K562 (cell line): Measurements from ENCODE around the gene WWP2. TPM values are rescaled to one million over a fixed set of nuclear protein-coding genes. Genes with fewer than 3 reads are reported as not detected.
A peak's percentile ranks its signal among the peaks of the same experiment; 100 is the strongest.

Experiments used
- EP400 ChIP-seq: fragments of 450-650 bp; IDR thresholded peaks from 2 replicates; pipeline ENCODE4 v1.6.1; 2017; ENCODE audit warnings: antibody characterized with exemption, mild to moderate bottlenecking, moderate library complexity
- MTF1 ChIP-seq: fragments of 250-450 bp; sonication (Bioruptor Pico); IDR thresholded peaks from 2 replicates; pipeline ENCODE4 v1.9.0; 2021; ENCODE audit warnings: moderate library complexity, mild to moderate bottlenecking, inconsistent platforms, borderline replicate concordance
- SMARCC2 ChIP-seq: fragments of 450-650 bp; IDR thresholded peaks from 2 replicates; pipeline ENCODE4 v1.6.1; 2017; ENCODE audit warnings: antibody characterized with exemption, moderate library complexity, mild to moderate bottlenecking, low read depth
- ZBTB1 ChIP-seq: sonication (generic); formaldehyde crosslinking; IDR thresholded peaks from 2 replicates; pipeline ENCODE4 v1.8.1; 2023; ENCODE audit warnings: missing genetic modification reagents, low read depth, mild to moderate bottlenecking, borderline replicate concordance
- polyA plus RNA-seq, 8 experiments: library from polyadenylated mRNA; depleted of rRNA in 4 of 8; stranded (reverse) in 5 of 8; unstranded in 3 of 8; fragments of >200 nt; fragmentation: Nextera tagmentation in 2 of 8; fragmentation: Illumina TruSeq in 1 of 8; extraction: Ambion mirVana in 2 of 8; extraction: Trizol in 1 of 8; gene quantifications; 2 replicates each; pipeline versions ENCODE4 v1.2.1 to v1.2.3, GENCODE V29; 2011 to 2014; ENCODE audit warnings: inconsistent platforms in 1 of 8, missing spikeins in 1 of 8
- total RNA-seq, 7 experiments: library from RNA; depleted of rRNA in 6 of 7; stranded (reverse); fragments of >200 nt in 6 of 7; fragmentation: Illumina TruSeq in 2 of 7; extraction: Trizol in 2 of 7; gene quantifications; 2 replicates each; pipeline versions ENCODE4 v1.2.1 to v1.2.3, GENCODE V29; 2011 to 2021; ENCODE audit warnings: low replicate concordance in 1 of 7
- TF ChIP-seq, protein P1 (sequence below): fragments of 200-600 bp; sonication (generic); IDR thresholded peaks from one replicate; pipeline ENCODE4 v1.6.1; 2012; ENCODE audit warnings: mild to moderate bottlenecking, low read depth, low read length, inconsistent platforms
- TF ChIP-seq, protein P2 (sequence below): fragments of 250-450 bp; sonication (Bioruptor Pico); IDR thresholded peaks from 2 replicates; pipeline ENCODE4 v1.8.0; 2022; ENCODE audit warnings: inconsistent platforms, mild to moderate bottlenecking, moderate library complexity, borderline replicate concordance
- TF ChIP-seq, protein P3 (sequence below): fragments of 450-650 bp; IDR thresholded peaks from 2 replicates; pipeline ENCODE4 v1.6.1; 2017; ENCODE audit warnings: antibody characterized with exemption, mild to moderate bottlenecking

Gene WWP2
- total and polyA plus RNA-seq, 9 of the 15 experiments (the other 6 are each of a cell fraction or from before 2014, with no cell fraction given): 1.9 to 34.4 (median 14.6) TPM

DNA sequence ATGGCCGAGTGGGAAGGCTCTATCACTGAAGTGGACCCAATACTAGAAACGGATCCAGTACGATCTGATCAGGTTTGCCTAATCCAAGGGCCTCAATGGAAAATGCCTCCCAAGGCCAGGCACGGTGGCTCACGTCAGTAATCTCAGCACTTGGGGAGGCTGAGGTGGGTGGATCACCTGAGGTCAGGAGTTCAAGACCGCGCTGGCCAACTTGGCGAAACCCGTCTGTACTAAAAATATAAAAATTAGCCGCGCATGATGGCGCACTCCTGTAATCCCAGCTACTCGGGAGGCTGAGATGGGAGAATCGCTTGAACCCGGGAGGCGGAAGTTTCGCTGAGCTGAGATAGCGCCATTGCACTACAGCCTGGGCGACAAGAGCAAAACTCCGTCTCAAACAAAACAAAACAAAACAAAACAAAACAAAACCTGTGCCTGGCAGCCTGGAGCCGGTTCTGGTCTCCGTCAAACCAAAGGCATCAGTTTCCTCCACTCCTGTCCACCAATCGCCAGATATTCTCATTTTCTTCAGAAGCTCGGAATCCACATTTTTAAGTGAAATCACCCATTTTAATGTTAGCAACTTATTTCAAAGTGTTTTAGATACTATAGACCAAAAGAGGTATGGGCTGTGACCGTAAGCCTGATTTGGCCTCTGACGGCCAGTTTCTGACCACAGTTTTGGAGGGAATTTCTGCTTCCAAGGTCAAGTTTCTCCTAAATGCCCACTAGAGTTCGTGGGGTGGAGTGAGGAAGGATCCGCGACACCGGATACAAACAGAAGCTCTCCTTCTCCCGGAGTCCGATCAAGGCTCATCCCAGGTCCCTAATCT lies 36.4 kb upstream of the WWP2 start (continued):
- TF ChIP-seq, protein P1, sequence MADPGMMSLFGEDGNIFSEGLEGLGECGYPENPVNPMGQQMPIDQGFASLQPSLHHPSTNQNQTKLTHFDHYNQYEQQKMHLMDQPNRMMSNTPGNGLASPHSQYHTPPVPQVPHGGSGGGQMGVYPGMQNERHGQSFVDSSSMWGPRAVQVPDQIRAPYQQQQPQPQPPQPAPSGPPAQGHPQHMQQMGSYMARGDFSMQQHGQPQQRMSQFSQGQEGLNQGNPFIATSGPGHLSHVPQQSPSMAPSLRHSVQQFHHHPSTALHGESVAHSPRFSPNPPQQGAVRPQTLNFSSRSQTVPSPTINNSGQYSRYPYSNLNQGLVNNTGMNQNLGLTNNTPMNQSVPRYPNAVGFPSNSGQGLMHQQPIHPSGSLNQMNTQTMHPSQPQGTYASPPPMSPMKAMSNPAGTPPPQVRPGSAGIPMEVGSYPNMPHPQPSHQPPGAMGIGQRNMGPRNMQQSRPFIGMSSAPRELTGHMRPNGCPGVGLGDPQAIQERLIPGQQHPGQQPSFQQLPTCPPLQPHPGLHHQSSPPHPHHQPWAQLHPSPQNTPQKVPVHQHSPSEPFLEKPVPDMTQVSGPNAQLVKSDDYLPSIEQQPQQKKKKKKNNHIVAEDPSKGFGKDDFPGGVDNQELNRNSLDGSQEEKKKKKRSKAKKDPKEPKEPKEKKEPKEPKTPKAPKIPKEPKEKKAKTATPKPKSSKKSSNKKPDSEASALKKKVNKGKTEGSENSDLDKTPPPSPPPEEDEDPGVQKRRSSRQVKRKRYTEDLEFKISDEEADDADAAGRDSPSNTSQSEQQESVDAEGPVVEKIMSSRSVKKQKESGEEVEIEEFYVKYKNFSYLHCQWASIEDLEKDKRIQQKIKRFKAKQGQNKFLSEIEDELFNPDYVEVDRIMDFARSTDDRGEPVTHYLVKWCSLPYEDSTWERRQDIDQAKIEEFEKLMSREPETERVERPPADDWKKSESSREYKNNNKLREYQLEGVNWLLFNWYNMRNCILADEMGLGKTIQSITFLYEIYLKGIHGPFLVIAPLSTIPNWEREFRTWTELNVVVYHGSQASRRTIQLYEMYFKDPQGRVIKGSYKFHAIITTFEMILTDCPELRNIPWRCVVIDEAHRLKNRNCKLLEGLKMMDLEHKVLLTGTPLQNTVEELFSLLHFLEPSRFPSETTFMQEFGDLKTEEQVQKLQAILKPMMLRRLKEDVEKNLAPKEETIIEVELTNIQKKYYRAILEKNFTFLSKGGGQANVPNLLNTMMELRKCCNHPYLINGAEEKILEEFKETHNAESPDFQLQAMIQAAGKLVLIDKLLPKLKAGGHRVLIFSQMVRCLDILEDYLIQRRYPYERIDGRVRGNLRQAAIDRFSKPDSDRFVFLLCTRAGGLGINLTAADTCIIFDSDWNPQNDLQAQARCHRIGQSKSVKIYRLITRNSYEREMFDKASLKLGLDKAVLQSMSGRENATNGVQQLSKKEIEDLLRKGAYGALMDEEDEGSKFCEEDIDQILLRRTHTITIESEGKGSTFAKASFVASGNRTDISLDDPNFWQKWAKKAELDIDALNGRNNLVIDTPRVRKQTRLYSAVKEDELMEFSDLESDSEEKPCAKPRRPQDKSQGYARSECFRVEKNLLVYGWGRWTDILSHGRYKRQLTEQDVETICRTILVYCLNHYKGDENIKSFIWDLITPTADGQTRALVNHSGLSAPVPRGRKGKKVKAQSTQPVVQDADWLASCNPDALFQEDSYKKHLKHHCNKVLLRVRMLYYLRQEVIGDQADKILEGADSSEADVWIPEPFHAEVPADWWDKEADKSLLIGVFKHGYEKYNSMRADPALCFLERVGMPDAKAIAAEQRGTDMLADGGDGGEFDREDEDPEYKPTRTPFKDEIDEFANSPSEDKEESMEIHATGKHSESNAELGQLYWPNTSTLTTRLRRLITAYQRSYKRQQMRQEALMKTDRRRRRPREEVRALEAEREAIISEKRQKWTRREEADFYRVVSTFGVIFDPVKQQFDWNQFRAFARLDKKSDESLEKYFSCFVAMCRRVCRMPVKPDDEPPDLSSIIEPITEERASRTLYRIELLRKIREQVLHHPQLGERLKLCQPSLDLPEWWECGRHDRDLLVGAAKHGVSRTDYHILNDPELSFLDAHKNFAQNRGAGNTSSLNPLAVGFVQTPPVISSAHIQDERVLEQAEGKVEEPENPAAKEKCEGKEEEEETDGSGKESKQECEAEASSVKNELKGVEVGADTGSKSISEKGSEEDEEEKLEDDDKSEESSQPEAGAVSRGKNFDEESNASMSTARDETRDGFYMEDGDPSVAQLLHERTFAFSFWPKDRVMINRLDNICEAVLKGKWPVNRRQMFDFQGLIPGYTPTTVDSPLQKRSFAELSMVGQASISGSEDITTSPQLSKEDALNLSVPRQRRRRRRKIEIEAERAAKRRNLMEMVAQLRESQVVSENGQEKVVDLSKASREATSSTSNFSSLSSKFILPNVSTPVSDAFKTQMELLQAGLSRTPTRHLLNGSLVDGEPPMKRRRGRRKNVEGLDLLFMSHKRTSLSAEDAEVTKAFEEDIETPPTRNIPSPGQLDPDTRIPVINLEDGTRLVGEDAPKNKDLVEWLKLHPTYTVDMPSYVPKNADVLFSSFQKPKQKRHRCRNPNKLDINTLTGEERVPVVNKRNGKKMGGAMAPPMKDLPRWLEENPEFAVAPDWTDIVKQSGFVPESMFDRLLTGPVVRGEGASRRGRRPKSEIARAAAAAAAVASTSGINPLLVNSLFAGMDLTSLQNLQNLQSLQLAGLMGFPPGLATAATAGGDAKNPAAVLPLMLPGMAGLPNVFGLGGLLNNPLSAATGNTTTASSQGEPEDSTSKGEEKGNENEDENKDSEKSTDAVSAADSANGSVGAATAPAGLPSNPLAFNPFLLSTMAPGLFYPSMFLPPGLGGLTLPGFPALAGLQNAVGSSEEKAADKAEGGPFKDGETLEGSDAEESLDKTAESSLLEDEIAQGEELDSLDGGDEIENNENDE: no peak
- TF ChIP-seq, protein P2, sequence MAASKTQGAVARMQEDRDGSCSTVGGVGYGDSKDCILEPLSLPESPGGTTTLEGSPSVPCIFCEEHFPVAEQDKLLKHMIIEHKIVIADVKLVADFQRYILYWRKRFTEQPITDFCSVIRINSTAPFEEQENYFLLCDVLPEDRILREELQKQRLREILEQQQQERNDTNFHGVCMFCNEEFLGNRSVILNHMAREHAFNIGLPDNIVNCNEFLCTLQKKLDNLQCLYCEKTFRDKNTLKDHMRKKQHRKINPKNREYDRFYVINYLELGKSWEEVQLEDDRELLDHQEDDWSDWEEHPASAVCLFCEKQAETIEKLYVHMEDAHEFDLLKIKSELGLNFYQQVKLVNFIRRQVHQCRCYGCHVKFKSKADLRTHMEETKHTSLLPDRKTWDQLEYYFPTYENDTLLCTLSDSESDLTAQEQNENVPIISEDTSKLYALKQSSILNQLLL (CRISPR knock-in tag): no peak
- TF ChIP-seq SMARCC2: peak; percentile 50; the same call in 1 of the 2 replicates
- TF ChIP-seq MTF1 (CRISPR knock-in tag): no peak
- TF ChIP-seq, protein P3, sequence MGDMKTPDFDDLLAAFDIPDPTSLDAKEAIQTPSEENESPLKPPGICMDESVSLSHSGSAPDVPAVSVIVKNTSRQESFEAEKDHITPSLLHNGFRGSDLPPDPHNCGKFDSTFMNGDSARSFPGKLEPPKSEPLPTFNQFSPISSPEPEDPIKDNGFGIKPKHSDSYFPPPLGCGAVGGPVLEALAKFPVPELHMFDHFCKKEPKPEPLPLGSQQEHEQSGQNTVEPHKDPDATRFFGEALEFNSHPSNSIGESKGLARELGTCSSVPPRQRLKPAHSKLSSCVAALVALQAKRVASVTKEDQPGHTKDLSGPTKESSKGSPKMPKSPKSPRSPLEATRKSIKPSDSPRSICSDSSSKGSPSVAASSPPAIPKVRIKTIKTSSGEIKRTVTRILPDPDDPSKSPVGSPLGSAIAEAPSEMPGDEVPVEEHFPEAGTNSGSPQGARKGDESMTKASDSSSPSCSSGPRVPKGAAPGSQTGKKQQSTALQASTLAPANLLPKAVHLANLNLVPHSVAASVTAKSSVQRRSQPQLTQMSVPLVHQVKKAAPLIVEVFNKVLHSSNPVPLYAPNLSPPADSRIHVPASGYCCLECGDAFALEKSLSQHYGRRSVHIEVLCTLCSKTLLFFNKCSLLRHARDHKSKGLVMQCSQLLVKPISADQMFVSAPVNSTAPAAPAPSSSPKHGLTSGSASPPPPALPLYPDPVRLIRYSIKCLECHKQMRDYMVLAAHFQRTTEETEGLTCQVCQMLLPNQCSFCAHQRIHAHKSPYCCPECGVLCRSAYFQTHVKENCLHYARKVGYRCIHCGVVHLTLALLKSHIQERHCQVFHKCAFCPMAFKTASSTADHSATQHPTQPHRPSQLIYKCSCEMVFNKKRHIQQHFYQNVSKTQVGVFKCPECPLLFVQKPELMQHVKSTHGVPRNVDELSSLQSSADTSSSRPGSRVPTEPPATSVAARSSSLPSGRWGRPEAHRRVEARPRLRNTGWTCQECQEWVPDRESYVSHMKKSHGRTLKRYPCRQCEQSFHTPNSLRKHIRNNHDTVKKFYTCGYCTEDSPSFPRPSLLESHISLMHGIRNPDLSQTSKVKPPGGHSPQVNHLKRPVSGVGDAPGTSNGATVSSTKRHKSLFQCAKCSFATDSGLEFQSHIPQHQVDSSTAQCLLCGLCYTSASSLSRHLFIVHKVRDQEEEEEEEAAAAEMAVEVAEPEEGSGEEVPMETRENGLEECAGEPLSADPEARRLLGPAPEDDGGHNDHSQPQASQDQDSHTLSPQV: no peak; the same call in 1 of the 2 replicates
- TF ChIP-seq ZBTB1: no peak
- TF ChIP-seq EP400: no peak
